ENCODE measurements around the gene SLPI.

SLPI gene

DNA sequence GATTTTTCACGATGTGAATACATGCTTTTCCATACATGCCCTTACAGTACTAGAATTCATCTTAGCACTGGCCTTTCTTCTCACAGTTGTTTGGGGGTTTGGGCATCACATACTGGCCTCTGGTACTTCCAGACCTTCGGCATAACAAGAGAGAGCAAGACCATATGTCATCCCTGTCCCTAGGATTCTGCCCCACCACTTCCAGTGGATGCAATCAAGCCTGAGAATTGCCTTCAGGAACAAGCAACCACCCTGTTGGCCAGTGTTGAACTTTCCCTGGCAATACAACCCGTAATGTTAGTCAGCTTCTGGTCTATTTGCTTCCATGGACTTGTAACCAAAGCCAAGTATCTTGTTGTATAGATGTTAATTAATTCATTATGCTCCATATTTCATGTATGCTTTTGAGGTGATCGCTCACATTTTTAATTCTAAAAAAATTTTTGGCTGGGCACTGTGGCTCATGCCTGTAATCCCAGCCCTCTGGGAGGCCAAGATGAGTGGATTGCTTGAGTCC lies 15.4 kb upstream of the SLPI start:
- no peak for DNase-seq

DNA sequence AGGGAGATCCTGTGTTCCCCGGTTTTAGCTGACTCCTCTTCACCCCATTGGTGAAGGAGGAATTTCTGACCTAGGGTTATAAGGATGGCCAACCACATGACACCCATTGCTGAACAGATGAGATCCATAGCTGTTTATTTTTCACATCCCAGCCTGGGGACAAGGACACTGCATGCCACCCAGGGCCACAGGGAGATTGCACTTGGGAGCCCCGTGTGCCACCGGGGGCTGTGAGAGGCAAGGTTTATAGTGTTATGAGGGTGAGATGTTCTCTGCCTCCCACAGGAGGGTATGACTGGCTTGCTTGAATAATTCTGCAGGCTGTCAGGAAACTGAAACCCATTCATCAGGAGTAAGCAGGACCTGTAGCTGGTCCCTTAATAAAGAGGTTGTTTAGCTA lies 14.7 kb upstream of the SLPI start:
- no peak for DNase-seq

GRCh38 chr20:45268531-45268930 lies 14.2 kb upstream of the SLPI start:
- DNase-seq: no peak

GRCh38 chr20:45266977-45267376 lies 12.6 kb upstream of the SLPI start:
- no peak for DNase-seq

- DNase-seq: no peak
Observed at GRCh38 chr20:45263556-45264266, 9.3 kb upstream of the SLPI start.

DNA sequence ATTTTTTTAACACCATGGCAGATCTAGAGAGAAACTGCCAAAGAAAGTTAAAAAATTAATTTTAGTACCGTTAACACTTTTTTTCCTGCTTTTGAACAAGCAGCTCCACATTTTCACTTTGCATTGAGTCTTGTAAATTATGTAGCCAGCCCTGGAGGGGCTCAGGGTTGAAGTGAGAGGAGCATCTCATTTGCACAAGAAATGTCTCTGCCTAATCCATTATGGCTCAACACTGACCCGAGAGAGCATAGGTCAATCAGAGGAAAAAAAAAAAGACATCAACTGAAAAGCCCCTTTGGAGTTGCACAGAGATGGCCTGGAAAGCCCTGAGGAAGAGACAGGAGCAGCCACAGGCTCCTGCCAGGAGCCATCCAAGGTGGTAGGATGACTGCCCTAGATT lies 4.3 kb upstream of the SLPI start:
- no peak for DNase-seq

DNA sequence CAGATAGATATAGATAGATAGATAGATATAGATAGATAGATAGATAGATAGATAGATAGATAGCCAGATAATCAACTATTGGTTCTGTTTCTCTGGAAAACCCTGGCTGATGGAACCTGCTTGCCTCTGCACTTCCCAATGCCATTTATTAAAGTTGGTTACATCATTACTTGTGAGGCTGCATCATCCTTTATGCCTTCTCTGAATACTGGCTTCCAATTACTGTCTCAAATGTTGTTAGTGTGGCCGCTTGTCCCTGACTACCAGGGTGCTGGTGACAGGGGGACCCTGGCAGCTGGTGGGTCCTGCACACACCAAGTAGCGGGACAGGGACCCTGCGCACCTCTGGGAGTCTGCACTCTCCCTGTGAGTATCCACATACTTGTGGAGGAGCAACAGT lies 3.9 kb upstream of the SLPI start:
- DNase-seq: no peak

DNA sequence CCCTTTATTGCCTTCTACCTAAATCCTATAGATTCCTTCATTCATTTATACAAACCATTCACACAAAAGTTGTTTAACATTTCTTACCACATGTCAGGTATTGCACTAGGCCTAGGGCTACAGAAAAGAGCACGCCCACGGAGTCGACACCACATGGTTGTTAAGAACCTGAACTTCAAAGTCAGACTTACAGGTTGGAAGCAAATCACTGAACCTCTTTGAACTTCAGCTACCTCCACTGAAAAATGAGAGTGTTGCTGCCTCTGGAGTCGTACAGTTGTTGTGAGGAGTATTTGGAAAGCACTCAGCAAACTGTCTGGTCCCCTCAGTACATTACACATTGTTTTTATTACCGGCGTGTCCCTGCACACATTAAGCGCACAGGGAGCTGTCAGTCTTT lies 3.3 kb upstream of the SLPI start:
- DNase-seq: no peak

GRCh38 chr20:45257161-45257560 lies 2.8 kb upstream of the SLPI start:
- no peak for DNase-seq

GRCh38 chr20:45253261-45253660 lies 1.1 kb downstream of the SLPI start:
- DNase-seq: no peak

DNA sequence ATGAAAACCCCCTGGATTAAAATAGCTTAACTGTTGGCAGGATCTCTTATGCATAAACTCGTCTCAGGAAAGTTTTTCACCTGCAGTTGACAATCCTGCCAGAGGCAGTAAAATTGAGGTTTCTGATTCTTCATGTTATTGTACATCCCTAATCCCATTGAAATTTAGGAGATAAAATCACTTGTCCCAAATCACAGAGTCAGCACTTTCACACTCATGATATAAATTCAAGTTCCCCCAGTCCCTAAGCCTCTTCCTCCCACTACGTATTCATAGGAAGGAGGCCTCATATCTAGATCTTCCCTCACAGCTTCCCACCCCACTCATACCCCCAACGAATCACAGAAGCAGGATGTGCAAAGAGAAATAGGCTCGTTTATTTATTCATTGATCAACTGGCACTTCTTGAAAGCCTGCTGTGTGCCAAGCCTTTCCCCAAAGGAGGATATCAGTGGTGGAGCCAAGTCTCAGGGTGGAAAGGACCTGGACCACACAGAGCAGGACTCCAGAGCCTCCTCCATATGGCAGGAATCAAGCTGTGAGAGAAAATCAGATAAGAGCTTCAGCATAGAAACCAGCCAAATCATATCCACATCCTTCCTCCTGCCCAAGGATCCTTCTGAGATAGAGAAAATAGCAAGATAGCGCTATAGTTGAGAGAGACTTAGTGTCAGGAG lies 2.3 kb downstream of the SLPI start:
- no peak for DNase-seq

DNA sequence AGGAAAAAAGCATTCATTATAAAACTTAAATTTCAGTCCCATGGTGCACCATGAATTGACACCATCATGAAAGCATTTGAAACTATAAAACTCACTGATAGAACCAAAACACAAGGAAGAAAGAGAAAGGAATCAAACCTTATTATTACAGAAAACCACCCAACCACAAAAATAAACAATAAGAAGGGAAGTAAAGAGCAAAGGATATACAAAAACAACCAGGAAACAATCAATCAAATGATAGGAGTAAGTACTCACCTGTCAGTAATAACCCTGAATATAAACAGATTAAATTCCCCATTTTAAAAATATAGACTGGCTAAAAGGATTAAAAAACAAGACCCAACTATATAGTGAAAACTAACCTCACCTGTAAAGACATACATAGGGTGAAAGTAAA lies 5.8 kb downstream of the SLPI start:
- no peak for DNase-seq

DNA sequence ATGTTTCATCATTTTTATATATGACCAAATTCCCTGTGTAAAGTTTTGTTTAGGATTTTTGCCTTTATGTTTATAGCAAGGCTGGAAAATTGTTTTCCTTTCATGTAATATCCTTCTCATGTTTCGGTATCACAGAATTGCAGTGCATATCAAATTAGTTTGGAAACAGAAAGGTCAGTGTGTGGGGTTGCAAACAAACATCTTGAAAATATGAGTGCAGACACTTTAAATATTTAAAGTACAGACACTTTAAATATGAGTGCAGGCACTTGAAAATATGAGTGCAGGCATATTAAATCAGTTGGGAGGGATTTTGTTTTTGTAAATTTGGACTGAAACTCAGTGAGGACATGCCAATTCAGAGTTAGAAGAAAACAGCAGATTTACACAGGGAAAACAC lies 6.5 kb downstream of the SLPI start:
- no peak for DNase-seq

DNA sequence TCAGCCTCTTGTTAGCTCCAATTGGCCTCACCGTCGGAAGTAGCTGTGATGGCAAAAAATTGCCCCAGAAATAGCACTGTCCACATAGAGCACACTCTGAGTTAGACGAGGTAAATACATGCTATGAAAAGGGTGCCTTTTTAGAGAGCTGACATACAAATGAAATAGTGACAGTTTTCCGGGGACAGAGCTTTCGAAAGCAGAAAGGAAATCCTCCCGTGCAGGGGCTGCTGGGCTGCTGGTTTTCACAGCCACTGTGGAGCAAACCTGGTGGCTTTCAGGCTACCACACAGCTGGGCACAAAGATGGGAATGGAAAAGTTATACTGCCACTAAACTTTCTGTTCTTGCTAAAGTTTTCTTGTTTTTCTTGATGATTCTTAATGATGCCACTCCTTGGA lies 8.3 kb downstream of the SLPI start:
- no peak for DNase-seq

DNA sequence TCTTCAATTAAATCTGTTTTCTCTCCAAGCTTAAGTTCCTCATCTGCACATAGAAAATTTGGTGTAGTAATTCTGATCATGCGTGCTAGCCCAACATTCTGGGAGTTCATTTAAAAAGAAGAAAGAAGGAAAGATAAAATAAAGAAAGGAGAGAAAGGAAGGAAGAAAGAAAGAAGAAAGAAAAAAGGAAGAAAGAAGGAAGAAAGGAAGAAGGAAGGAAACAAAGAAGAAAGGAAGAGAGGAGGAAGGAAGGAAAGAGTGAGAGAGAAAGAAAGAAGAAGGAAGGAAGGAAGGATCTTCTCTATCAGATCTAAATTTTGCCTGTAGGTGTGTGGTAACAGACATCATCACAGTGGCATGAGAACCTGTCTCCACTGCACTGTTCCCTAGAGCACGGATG lies 16.2 kb downstream of the SLPI start:
- DNase-seq: no peak

DNA sequence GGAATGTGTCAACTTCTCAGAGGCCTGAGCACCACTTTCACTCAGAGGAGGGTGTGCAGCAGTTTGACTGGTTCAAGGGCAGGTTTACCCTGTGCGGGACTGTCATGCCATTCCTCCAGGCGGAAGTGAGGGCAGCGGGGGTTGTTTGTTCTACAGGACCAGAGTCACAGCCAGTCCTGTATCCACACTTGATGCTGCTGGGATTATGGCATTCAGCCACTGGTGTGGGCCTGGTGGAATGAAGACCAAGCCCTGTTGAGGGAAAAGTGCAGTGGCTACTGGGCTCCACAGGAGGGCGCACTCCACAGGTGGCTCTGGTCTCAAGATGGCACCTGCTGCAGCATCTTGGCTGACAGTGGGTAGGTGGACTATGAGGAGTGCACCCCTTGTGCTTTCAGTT lies 18.4 kb downstream of the SLPI start:
- DNase-seq: no peak

- no peak for DNase-seq
Observed at GRCh38 chr20:45230631-45231030, 23.7 kb downstream of the SLPI start.

GRCh38 chr20:45229264-45230056 lies 24.9 kb downstream of the SLPI start:
- DNase-seq: no peak

DNA sequence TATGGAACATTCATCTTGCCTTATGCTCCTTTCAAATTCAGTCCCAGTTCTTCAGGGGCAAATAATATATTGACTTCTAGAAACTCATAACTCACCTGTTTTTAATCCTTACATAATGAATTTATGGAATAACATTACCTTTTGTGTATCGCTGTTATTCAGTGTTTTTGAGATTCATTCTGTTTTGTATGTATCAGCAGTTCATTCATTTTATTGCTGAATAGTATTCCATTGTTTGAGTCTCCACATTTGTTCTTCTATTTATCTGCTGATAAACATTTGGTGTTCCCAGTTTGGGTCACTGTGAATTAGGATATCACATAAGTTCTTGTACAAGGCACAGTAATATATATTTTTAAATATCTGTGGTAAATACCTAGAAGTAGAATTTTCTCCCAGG lies 28.1 kb downstream of the SLPI start:
- DNase-seq: no peak

GRCh38 chr20:45223136-45223535 lies 31.2 kb downstream of the SLPI start:
- no peak for DNase-seq

- DNase-seq: no peak
Observed at GRCh38 chr20:45221076-45221475, 33.3 kb downstream of the SLPI start, which contains the start of gene SEMG2. Gene SEMG2, plus strand, starts transcription at chr20:45221373. Its CDS starts 17 bp downstream, at chr20:45221390.

- DNase-seq: no peak
Observed at GRCh38 chr20:45218636-45219035, 35.7 kb downstream of the SLPI start.

DNA sequence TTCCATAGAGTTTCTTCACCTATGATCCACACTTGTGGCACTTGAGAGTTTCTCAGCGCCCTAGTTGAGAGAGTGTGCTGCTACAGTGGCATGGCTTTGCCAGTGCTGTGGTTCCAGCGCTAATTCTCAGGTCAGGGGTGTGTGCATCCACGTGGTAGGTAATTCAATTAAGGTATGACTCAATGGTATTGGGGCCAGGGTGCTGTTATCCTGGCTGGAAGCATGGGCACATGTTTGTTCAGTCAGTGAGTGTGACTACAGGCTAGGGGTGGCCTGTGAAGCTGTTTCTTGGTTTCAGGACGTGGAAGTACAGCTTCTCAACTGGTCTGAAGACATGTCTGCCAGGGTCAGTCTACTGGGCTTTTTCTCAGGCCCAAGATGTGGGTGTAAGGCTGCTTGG lies 36.2 kb downstream of the SLPI start:
- DNase-seq: no peak

DNA sequence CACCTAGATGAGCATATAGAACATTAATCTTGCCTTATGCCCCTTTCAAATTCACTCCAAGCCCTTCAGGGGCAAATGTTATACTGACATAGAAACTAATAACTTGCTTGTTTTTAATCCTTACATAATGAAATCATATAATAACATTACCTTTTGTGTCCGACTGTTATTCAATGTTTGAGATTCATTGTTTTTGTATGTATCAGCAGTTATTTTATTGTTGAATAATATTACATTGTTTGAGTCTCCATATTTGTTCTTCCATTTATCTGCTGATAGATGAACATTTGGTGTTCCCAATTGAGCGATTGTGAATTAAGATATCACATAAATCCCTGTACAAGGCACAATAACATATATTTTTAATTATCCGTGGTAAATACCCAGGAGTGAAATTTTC lies 41.5 kb downstream of the SLPI start:
- no peak for DNase-seq
